NCI-H82 treated with DMSO at 0.1 percent for 48 hours (cell line): ENCODE data around the gene ATRNL1.

Experiments used
- DNase-seq: peaks from one replicate; lab custom pipeline; 2025; ENCODE audit not compliant: unreplicated experiment; lab: John Stamatoyannopoulos, UW

Gene ATRNL1

GRCh38 chr10:115093286-115093775 lies at the start of gene ATRNL1:
Gene ATRNL1 (plus strand): TSS chr10:115093365. CDS start chr10:115093751, 386 bp downstream.
- DNase-seq, result no peak

- DNase-seq, result no peak
Observed at GRCh38 chr10:115043719-115044118, 49.4 kb upstream of the ATRNL1 start.

GRCh38 chr10:115044891-115045290 lies 48.3 kb upstream of the ATRNL1 start:
- no peak for DNase-seq

GRCh38 chr10:115045499-115045898 lies 47.7 kb upstream of the ATRNL1 start:
- DNase-seq, result no peak

- DNase-seq, result no peak
Observed at GRCh38 chr10:115046686-115047236, 46.4 kb upstream of the ATRNL1 start.

DNA sequence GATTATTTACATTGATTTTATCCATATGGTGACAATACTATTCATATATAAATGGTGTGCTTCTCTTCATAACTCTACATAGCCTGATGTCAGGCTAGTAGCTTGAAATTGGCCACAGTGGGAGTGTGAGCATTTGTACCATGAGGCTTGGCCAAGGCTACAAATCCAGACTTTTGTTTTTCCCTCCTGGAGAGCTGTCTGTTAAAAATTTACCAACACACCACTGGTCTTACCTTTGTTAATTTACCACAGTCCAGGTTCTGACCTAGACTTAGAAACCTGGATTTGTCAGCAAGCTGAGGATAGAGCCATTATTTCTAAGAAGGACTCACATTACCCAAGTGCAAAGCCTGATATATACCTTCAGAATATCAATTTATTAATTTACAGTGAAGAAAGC lies 45.5 kb upstream of the ATRNL1 start:
- DNase-seq, result no peak

DNA sequence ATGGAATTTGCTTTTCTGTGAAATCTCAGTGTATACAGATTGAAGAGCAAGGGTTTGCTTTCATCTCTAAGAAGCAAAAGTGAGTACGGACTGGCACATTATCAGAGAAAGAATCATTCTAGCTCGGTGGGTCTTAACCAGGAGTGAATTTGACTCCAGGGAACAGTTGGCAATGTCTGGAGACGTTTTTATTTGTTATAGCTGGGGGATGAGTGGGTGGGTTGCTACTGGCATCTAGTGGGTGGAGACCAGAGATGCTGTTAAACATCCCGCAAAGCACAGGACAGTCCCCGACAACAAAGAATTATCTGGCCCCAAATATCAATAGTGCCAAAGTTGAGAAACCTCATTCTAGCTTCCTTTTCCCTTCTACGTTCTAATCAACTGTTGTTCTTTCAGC lies 43.8 kb upstream of the ATRNL1 start:
- DNase-seq, result no peak

DNA sequence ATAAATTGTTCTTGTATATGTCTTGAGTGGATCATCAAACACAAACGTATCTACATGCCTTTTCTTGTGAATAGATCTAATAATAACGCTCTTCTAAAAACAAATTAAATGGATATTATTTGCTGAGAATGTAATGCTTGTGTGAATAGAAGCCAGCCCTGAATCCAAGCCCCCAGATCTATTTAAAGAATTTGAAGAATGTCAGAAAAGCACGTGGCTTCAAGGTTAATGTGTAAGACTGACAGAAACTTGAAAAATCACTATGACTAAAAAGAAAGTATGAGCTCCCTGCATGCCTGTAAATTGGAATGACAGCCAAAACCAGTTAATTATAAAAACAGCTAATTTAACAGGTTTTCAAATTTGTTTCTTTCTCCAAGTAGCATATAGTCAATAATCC lies 43.2 kb upstream of the ATRNL1 start:
- no peak for DNase-seq

DNA sequence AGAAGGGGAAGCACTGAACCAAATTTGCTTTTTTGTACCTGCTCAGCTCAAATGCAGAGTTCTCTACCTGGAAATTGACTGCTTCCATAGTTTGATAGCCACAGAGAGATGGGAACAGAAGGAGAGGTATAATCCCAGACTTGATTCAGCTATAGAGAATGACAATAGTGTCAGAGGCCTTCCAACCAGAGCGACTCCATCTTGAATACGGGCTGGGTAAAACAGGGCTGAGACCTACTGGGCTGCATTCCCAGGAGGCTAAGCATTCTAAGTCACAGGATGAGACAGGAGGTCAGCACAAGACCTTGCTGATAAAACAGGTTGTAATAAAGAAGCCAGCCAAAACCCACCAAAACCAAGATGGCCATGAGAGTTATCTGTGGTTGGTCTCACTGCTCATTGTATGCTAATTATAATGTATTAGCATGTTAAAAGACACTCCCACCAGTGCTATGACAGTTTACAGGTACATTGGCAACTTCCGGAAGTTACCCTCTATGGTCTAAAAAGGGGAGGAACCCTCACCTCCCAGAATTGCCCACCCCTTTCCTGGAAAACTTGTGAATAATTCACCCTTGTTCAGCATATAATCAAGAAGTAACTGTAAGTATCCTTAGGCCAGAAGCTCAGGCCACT lies 42.7 kb upstream of the ATRNL1 start:
- no peak for DNase-seq

GRCh38 chr10:115051216-115051615 lies 41.9 kb upstream of the ATRNL1 start:
- no peak for DNase-seq

DNA sequence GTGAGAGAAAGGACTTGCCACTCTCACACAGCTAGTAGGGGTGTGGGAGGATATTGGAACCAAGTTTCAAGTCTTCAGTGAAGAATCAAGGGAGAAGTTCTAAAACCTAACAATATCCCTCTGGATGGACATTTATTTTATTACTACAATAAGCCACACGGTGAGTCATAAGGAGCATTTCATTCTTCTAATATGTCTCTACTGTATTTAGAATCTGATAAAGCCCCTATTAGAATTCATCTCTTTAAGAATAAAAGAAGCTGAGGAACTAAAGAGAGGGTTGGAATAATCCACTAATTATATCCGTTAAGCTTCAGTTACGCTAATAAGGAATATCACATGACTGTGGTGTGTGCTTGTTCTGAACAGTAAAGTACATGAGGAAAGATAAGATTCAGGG lies 40.9 kb upstream of the ATRNL1 start:
- DNase-seq, result no peak

GRCh38 chr10:115052728-115053127 lies 40.4 kb upstream of the ATRNL1 start:
- no peak for DNase-seq

GRCh38 chr10:115056186-115056585 lies 37.0 kb upstream of the ATRNL1 start:
- DNase-seq, result no peak

GRCh38 chr10:115059301-115059898 lies 33.8 kb upstream of the ATRNL1 start:
- DNase-seq, result no peak

GRCh38 chr10:115063701-115064658 lies 29.2 kb upstream of the ATRNL1 start:
- DNase-seq, result no peak

- no peak for DNase-seq
Observed at GRCh38 chr10:115065801-115066200, 27.4 kb upstream of the ATRNL1 start.

DNA sequence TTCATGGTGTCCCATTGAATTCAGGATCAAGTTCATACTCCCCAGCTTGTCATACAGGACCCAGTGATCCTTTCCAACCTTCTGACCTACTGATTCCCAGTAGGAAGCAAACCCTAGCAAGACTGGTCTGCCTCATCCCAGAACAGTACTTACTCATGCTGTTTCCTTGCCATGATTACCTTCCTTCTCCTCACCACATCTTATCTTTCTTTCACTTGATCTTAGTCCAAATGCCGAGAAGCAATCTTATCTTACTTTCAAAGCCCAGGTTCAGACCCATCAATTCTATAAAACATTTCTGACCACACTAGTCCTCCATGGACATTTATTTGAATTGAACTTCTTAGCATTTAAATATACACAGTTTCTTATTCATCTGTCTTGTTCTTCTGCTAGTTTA lies 26.6 kb upstream of the ATRNL1 start:
- no peak for DNase-seq

GRCh38 chr10:115073796-115074195 lies 19.4 kb upstream of the ATRNL1 start:
- DNase-seq, result no peak

DNA sequence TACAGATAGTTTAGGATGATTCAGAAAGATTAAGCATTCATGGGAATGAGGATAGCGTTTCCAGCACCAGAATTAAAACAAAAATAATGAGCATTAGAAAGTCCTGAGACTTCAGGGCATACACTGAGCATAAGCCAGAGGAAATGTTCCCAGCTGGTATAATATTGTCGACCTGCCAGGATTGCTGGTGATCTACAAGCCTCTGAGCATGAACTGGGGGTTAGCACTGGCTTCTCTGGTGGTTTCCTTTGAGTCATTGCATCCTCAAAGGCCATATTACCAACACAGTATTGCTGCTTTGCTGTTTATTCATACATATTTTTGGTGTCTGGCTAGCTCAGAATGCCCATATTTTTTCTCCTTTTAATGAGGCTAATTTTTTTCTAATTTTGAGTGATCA lies 10.7 kb upstream of the ATRNL1 start:
- DNase-seq, result no peak

DNA sequence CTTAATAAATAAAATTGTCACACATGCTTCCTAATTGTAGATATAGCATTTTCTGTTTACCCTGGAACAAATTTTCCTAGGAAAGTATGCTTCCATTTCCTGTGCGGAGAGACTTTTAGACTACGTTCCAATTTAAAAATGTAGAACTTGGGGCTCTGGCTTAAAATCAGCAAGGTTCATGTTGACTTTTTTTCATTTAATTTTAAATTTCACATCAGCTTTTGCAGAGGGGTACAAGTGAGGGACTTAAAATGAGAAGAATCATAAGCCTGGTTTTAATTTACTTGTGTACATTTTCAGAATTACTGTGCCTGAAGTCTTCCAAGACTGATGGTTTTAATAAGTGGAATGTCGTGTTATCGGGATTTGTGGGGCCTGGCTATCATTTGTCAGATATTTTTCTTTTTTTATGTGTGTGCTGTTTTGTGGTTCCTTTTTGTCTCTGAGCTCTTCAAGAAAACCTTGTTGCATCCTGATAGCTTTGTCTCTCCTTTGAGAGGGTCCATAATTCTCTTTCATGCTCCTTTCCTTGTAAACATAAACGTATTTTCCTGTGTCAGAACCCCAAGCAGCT lies 8.8 kb upstream of the ATRNL1 start:
- DNase-seq, result no peak

DNA sequence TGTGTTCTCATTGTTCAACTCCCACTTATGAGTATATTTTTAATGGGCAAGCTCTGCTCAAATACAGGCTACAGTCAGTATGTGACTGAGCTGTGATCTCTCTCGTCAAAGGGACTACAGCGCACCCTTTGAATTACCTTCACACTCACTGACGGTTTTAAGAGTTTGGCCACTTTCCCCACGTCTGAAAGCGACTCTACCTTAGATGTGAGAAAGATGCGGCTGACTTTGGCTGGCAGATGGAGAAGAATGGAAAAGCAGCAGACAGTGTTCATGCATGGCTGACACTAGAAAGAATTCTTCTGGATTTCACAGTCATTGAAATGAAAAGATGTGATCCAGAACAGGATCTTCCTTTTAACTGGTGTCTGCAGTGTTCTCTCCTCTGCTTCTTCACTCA lies 2.0 kb upstream of the ATRNL1 start:
- no peak for DNase-seq
